Muscle of back (tissue), 11 donors: ENCODE measurements around the gene APBB1. TPM values are rescaled to one million over a fixed set of nuclear protein-coding genes. Genes with fewer than 3 reads are reported as not detected.

ENCODE experiments used
- DNase-seq, 3 donors: peaks; one replicate each; pipeline versions ENCODE4 v3.0.0 to v3.0.0-alpha.2; 2013
- polyA plus RNA-seq, 10 donors: library from polyadenylated mRNA; unstranded; fragments of 120-200 nt; gene quantifications; one replicate each; pipeline ENCODE4 v1.2.1, GENCODE V29; 2013; ENCODE audit not compliant: insufficient read length in 10 of 10

APBB1 gene
- polyA plus RNA-seq, 10 donors: 27.2 to 31.7 (median 28.4) TPM

DNA sequence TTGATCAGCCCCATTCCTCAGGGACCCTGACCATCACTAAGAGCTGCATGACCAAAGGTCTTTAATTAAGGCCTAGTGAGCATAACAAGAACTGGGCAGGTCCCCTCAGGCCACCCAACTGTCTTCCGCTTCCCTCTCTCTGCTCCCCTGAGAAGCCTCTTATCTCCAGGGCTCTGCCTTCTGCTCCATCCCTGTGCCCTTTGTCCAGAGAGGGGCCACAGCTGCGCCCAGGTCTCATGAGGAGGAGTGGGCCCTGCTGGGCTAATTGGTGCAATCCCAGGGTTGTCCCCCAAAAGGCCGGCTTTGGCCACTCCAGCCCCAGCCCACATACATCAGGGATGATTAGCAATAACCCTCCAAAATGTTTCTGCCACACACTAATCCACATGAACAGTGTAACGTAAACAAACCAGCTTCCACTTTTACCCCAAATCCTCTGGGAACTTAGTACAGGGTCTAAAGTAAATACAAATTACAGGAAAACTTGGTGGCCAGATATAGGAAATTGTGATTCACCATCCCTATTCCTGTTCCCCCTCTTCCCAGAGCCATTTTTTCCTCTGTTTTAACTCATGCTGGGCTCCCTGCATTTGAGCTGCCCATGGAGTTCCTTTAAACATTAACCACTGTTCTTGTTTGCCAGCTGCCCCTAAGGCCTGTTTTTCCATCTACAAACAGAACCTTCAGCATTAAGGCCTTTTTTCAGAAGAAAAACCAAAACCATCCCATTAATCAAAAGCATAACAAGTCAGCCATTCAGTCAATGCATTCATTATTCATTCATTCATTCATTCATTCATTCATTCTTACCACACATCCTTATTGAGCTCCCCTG lies 64.0 kb downstream of the APBB1 start:
- no peak for DNase-seq

DNA sequence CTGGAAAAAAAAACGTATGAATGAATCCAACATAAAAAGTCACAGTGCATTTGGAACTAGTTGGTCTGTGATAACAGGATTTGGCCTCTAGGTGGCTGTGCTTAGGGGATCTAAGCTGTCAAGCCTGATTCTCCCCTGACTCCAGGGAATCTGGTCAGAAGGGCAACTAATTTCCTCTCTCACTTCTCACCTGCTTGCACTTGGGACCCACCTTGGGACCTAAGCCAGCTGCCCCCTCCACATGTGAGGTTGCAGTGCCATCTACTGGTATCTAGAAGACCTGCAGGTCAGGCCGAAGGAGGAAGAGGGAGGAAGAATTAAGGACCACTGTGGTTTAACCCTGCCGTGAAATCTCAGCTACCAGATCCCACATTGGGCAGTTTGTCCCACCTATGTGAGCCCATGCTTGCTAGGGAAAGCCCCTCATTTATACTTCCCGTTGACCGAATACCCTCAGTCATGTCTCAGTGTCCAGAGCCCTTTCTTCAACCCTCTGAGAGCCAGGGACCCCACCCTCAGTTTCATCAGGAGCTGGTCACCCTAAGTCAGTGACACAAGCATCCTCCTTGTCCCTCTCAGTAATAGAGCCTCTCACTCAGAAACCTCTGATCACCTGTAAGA lies 65.4 kb downstream of the APBB1 start:
- DNase-seq: peak; percentile 38 to 71 (median 41)

DNA sequence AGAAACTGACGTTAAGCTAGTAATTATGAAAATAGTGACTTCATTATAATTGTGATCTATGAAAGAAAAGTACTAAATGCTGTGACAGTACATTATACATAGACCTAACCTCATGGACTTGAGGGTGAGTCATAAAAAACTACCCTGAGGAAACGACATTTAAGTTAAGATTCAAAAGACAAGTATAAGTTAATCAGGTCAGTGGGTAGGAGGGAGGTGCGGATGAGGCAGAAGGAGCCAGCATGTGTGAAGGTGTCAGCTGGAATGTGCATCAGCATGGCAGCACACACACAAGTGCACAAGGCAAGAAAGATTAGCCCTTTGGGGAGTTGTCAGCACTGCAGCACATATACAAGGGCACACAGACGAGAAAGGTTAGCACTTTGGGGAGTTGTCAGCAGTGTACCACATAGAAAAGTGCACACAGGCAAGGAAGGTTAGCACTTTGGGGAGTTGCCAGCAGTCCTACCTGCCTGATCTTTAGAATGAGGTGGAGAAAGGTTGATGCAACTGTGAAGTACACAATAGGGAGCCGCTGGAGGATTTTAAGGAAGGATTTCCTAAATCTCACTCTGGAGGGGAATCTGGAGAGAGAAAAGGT lies 67.0 kb downstream of the APBB1 start:
- no peak for DNase-seq

DNA sequence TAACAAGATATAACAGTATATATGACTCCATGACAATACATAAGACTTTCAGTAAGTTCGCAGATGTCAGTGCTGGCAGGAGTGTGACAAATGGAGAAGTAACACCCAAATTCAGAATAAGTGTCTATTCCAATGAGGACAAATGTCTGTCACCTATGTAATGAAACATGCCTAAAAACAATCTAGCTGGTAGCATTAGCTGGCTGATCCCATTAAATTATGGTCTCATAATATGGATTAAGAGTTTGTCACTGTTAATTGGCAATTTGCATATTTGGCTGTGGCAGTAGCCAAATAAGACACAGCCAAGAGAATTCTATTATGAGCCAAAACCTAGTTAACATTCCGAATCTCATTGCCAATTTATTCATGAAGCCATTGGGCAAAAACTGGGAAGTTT lies 68.4 kb downstream of the APBB1 start:
- no peak for DNase-seq

DNA sequence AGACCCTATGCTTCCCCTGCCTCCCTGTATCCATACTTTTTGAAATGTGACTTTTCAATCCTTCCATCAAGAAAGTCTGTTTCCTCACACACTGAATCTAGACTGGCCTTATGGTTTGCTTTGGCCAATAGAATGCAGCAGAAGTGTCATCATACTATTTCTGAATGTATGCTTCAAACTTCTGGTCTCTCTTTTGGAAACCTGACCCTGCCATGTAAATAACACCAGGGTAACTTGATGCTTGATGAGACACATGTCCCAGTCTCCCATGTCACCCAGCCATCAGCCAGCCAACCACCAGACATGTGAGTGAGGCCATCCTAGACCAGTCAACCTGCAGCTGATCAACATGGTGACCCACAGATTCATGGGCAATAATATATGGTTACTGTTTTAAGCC lies 68.9 kb downstream of the APBB1 start:
- DNase-seq: no peak

DNA sequence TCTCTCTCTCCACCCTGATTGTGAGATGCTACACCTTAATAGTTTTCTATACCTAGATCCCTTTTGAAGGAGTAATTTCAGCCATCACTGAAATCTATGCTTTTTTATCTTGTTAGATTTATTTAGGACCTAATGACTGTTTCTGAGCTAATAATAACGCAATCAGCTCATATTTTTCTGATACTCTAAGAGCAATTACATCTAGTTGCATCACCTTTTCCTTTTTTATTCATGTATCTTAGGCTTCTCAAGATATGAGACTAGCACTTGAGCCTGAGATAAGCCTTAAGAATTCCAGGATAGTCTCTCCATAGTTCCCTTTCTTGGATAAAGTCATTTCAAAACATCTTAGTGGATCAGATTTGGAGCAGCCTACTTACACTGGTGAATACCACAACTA lies 73.5 kb downstream of the APBB1 start:
- DNase-seq: no peak

Other genes starting within 250 kb of the APBB1 start
- not detected for gene OR52B2, start 248.8 kb downstream of the APBB1 start, polyA plus RNA-seq
- under 1 TPM in 1 of 10 donors, not detected in 9; 0.11 TPM for gene OR52W1, start 219.9 kb downstream of the APBB1 start, polyA plus RNA-seq
- gene C11orf42, start 213.5 kb downstream of the APBB1 start, polyA plus RNA-seq: under 1 TPM in 8 of 10 donors, not detected in 2; 0.24 to 0.46 (median 0.31) TPM
- 10 to 100 TPM; 18.5 to 39.1 (median 23.5) TPM for gene FHIP1B, start 184.5 kb downstream of the APBB1 start, polyA plus RNA-seq
- gene CNGA4, start 180.0 kb downstream of the APBB1 start, polyA plus RNA-seq: under 1 TPM in 5 of 10 donors, not detected in 5; 0.11 to 0.33 (median 0.17) TPM
- under 1 TPM in 1 of 10 donors, not detected in 9; 0.22 TPM for gene CCKBR, start 159.3 kb downstream of the APBB1 start, polyA plus RNA-seq
- gene CAVIN3, start 98.6 kb downstream of the APBB1 start, polyA plus RNA-seq: 10 to 100 TPM; 15.6 to 42.7 (median 27.7) TPM
- 10 to 100 TPM; 21.8 to 26.7 (median 24.5) TPM for gene SMPD1, start 28.6 kb downstream of the APBB1 start, polyA plus RNA-seq
- gene HPX, start 21.9 kb upstream of the APBB1 start, polyA plus RNA-seq: 1 to 10 TPM in 8 of 10 donors, under 1 TPM in 2; 0.87 to 5.4 (median 1.9) TPM
- gene TRIM3, start 54.8 kb upstream of the APBB1 start, polyA plus RNA-seq: 10 to 100 TPM; 11.9 to 21.2 (median 14.1) TPM
- 10 to 100 TPM; 29.4 to 42.6 (median 32.8) TPM for gene ARFIP2, start 62.2 kb upstream of the APBB1 start, polyA plus RNA-seq
- gene TIMM10B, start 62.4 kb upstream of the APBB1 start, polyA plus RNA-seq: 10 to 100 TPM; 16.0 to 22.0 (median 18.3) TPM
- 10 to 100 TPM in 3 of 10 donors, 1 to 10 TPM in 7; 3.9 to 13.5 (median 5.8) TPM for gene DNHD1, start 78.2 kb upstream of the APBB1 start, polyA plus RNA-seq
- gene RRP8, start 184.5 kb upstream of the APBB1 start, polyA plus RNA-seq: 10 to 100 TPM; 16.4 to 22.6 (median 18.6) TPM
- gene ILK, start 184.7 kb upstream of the APBB1 start, polyA plus RNA-seq: 100 to 1,000 TPM; 135 to 163 (median 147) TPM
- 100 to 1,000 TPM in 6 of 10 donors, 10 to 100 TPM in 4; 96.4 to 127 (median 108) TPM for gene TAF10, start 193.1 kb upstream of the APBB1 start, polyA plus RNA-seq
- gene TPP1, start 200.3 kb upstream of the APBB1 start, polyA plus RNA-seq: 10 to 100 TPM; 36.4 to 48.0 (median 40.9) TPM
- 10 to 100 TPM; 36.7 to 66.6 (median 43.7) TPM for gene DCHS1, start 236.7 kb upstream of the APBB1 start, polyA plus RNA-seq